Fibroblast of the conjunctiva (primary cell): ENCODE results near the gene SECTM1.

Experiments
- DNase-seq: peaks from one replicate; pipeline ENCODE4 v3.0.0-alpha.2; 2010; ENCODE audit warnings: low read depth

SECTM1 gene

DNA sequence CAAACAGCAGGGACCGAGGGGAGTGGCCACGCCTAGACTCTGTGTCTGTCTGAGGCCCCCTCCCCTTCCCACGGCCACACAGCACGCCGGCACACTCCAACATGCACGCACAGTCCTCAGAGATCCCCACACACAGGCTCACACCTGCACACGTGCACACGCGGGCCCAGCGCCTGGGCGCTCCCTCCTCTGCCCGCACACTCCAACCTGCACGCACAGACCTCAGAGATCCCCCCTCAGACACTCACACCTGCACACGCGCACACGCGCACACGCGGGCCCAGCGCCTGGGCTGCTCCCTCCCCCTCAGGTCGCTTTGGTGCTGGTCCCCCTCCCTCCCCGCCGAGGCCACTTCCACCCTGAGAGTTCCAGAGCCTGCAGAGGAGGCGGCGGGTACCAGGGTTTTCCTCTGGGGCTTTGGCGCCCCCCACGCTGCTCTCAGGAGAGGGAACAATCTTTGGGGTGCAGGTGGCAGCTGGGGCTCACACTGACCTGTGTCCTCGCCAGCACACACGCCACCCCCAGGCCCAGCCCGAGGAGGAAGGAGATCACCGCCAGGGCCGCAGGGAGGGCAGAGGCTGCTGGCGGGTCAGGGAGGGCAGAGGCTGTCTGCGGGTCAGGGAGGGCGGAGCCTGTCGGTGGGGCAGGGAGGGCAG lies 17.7 kb downstream of the SECTM1 start:
- no peak for DNase-seq

DNA sequence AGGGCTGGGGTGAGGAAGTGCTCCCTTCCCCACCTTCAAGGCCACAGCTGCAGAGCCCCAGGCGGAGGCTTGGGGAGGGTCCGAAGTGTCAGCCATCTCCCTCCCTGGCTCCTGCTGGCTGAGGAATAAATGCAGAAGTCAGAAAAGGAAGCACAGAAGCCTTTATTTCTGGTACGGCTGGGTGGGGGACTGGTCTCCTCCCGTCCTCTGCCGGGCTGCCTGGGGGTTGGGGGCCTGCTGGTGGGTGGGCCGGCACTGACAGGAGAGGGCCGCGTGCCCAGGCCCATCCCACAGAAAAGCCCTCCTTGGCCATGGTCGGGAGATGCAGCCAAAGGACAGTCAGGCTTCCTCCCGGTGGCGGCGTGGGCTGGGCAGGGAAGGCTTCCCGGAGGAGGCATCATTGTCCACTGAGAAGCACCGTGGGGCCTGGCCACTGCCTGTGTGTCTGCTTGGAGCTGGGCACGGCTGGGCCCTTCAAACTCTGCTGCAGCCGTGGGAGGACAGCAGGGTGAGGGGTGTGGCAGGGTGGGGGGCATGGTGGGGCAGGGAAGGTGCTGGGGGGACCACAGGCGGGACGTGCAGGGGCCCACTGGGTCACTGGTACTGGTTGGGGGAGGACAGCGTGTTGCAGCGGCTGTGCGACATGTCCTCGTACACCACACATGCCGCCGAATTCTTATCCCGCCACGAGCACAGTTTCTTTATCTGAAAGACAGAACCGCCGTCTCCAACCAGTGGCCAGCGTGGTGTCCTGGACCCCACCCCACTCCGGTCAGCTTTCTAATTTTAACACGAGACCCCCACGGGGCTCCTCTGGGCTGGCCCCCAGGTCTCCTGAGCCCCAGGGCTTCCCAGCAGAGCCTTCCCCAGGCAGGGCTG lies 18.6 kb downstream of the SECTM1 start:
- no peak for DNase-seq

DNA sequence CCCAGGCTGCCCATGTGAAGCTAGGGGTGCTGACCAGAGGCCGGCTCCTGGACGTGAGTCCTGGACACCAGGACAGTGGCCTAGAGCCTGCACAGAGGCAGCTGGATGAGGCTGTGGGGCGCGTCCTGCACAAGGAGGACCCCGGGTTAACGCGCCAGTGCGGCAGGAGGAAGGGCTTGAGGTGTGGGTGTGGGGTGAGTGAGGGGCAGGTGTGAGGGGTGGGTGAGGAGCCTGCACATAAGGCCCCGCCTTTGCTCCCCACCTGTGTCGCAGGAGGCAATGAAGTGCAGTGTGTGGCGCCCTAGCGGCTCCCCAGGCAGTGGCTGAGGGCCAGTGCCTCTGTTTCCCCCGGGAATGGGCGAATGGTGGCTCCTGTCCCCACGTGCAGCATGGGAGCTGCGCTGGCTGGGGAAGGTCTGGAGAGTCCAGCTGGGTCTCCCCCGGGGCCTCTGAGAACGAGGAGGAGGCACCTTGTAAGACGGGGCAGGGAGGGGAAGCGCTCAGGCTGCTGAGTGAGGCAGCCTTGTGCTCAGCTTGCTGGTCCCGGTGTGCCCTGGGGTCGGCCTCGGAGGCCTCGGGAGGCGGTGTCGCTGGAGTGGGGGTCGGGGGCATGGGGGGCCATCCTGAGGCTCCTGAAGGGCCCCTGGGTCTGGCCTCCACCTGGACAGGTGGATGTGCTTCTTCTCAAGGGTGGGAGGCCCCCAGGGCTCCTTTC lies 19.4 kb downstream of the SECTM1 start:
- no peak for DNase-seq

- DNase-seq = no peak
Measured at GRCh38 chr17:82313195-82314011, 20.2 kb downstream of the SECTM1 start.

GRCh38 chr17:82311971-82312370 lies 21.6 kb downstream of the SECTM1 start:
- DNase-seq = no peak

- no peak for DNase-seq
Measured at GRCh38 chr17:82310877-82311276, 22.7 kb downstream of the SECTM1 start.

- DNase-seq = no peak
Measured at GRCh38 chr17:82309656-82310570, 23.7 kb downstream of the SECTM1 start.

DNA sequence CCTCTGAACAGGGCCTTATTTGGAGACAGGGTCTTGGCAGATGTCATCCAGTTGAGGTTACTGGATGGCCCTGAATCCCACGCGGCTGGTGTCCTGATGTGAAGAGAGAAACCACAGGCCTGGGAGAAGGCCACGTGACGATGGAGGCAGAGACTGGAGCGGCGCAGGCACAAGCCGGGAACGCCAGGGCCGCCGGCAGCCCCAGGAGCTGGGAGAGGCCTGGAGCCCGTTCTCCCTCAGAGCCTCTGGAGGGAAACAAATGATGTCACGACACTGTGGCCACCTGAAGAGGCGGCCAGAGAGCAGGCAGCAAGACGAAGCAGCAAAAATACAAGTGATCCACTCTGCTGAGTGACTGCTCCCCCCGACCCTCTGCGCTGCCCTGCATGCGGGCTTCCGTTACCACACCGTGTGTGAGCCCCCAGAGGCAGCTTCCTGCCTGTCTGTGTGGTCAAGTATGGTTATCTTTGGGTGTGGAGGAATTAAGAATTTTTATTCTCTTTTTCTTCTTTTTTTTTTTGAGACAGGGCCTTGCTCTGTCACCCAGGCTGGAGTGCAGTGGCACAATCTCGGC lies 27.8 kb downstream of the SECTM1 start:
- DNase-seq = no peak

DNA sequence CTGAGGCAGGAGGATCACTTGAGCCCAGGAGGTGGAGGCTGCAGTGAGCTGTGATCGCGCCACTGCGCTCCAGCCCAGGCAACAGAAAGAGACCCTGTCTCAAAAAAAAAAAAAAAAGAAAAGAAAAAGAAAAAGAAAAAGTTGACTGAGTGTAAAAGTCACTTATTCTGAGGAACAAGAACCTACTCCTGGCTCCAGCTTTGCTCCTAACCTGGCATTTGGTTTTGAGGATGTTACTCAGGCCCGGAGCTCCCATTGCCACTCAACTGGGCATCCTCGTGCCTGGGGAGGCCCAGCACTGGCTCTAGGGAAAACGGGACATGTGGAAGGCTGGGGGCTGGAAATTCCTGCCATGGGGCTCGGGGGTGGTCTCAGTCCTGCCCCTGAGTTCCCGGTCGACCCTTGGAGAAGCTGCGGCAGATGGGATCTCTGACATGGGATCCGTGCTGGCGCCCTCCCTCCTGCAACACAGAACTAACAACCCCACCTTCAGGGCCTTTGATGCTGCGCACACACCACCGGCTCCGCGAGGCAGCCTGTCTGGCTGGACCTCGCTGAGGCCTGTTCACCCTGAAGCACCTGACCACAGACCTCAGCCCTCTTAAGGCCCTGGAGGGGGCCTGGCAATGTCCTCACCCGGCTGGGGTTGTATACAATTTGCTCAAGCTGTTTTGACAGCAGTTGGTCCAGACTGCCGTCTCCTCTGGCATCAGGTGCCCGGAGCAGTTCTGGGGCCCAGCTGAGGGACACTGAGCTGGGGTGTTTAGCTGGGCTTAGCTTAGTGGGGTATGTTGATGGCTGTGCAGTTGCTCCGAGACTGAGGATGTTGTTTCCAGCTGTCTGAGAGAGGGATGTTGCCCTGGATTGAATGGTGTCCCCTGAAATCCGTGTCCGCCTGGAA lies 28.5 kb downstream of the SECTM1 start:
- DNase-seq = no peak

DNA sequence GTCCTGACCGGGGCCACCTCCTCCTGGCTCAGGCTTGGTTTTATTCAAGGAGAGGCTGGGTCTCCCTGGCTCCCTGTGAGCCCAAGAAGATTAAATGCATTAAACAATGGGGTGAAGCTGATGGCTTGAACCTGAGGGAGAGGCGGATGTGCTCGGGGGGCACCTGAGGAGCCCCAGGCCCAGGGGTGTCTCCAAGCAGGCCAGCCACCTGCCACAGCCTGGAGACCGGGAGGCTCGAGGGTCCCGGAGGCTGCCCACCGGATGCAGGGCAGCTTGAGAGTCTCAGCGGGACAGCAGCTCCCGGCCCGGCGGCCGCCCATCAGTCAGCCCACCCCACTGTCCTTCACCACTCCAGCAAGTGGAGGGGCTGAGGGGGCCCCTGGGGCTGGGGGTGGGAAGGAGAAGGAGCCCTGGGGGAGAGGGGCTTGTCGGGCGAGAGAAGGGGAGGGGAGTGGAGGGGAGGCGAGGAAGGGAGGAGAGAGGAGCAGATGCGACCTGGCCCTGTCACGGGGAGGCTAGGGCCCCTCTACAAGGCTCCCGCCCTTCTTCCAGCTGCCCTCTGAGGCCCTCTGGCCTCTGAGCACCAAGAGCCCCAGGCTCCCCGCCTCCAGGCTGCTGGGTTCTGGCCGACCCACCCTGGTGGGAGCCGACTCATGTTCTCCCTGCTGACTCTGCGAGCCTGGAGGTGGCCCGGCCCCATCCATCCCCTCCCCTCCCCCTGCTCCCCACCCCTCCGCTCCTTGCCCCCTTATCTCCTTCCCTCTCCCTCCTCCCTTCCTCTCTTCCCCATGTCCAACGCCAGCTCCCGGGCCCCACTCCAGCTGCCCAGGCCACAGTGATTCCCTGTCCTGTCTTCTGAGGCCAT lies 29.4 kb downstream of the SECTM1 start:
- no peak for DNase-seq

DNA sequence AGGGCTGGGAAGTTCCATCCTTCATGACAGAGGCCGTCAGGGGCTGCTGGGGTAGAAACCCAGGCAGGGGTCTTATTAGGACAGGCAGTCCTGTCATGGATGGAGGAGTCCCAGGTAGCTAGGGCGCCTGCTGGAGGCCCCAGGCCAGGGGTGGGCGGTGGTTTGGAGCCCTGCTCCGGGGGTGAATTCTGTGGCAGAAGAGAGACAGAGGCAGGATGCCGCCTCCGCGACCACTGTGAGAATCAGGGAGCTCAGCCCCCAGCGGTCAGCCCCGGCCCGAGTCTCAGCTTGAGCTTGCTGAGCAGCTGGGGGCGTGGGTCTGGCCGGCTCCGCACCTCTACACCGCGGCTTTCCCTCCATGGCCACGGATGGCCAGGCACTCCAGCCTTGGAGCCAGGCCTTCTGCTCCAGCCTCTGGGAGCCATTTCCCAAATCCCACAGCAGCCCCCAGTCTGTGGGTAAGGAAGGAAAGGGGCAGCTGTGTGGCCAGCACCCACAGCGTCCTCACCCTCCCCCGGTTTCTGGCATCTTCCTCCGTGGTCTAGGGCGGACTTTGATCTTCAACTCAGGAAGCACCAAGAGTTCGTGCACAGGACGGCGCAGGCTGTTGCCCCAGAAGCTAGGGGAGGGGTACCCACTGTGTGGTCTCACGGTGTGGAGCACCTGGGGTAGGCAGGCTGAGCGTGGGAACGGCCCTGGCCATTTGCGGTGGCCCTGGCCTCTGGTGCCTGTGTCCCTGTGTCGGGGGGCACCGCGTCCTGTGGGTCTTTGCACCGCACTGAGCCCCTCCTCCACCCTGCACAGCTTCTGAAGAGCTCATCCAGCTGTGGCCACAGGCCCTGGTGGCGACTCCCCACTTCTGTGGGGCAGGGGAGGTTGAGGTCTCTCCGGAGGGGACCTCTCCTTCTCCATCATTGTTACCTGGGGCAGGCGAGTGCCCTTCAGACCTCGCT lies 30.3 kb downstream of the SECTM1 start:
- no peak for DNase-seq

- no peak for DNase-seq
Measured at GRCh38 chr17:82302568-82302963, 31.0 kb downstream of the SECTM1 start.

DNA sequence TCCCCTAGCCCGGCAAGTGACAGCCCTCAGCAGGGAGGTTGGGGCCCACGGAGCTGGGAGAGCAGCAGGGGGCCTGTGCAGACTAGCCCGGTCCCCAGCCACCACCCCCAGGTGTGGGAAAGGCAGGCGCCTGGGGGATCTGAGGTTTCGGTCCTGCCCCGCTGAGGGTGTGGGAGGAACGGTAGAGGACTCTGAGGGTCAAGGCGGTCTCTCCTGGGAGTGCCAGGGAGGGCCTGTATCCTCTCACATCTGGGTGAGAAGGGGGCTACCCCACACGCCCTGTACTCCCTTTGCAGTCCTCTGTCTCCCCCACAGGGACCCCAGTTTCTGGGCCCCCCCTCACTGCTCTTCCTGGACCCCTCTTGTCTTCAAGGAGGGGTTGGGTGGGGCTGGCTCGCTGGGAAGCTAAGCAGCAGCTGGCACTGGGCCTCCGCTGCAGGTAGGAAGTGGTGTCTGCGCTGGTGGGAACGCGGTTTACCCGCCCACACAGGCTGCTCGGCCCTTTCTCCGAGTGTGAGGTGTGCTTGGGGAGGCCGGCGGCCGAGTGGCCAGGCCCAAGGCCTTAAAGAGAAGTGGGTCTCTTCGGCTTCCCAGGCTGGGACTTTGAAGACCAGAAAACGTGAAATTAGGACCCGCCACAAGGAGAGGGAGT lies 31.5 kb downstream of the SECTM1 start:
- DNase-seq = no peak

GRCh38 chr17:82301300-82301915 lies 32.2 kb downstream of the SECTM1 start:
- DNase-seq = no peak

- DNase-seq = peak; percentile 21
Measured at GRCh38 chr17:82300707-82301270, 32.8 kb downstream of the SECTM1 start.

GRCh38 chr17:82300228-82300627 lies 33.3 kb downstream of the SECTM1 start:
- DNase-seq = no peak
